GM18951 (cell line): ENCODE data around the gene PTCSC3.
"Not testable (repeated sequence)": the region's sequence is repeated elsewhere in the genome, so short reads cannot be mapped to it uniquely, and the experiment has no call there.

Experiments
- POLR2A ChIP-seq: IDR thresholded peaks from 4 replicates; pipeline ENCODE4 v1.6.1; 2011; ENCODE audit warnings: mild to moderate bottlenecking; ENCODE audit not compliant: insufficient read length, insufficient read depth; ENCODE audit errors: extremely low read depth
- in situ Hi-C: fragments of 300-500 bp; cut with MboI; formaldehyde crosslinking; loops from one replicate; pipeline ENCODE4 v1.12.0; 2022; ENCODE audit warnings: low sequenced_read_pairs, mixed read lengths, inconsistent platforms; ENCODE audit not compliant: unreplicated experiment

The PTCSC3 gene

DNA sequence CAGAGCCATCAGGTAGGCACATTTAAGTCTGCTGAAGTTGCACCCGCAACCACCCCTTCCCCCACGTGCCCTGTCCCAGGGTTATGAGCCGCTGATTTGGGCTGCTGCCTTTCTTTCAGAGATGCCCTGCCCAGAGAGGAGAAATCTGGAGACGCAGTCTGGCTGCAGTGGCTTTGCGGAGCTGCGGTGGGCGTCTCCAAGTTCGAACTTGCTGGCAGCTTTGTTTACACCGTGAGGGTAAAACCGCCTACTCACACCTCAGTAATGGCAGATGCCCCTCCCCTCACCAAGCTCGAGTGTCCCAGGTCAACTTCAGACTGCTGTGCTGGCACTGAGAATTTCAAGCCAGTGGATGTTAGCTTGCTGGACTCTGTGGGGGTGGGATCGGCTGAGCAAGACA, 14.7 kb downstream of the PTCSC3 start:
- no peak for TF ChIP-seq POLR2A
- in situ Hi-C loops: no loop called here

DNA sequence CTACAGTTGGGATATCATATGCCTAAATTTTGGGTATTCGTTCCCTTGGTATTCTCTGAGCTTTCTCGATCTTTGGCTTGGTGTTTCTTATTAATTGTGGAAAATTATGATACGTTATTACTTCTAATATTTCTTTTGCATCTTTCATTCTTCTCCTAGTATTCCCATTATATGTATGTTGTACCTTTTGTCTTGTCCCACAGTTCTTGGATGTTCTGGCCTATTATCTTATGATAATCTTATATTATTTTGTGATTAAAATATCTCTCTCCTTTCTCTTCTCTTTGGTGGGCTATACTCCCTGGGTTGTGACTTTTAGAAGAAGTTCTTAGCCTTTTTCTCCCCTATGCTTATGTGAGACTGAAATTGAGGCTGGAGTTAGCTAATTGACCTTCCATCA, 25.2 kb downstream of the PTCSC3 start:
- no peak for TF ChIP-seq POLR2A
- in situ Hi-C loops: no loop called here

DNA sequence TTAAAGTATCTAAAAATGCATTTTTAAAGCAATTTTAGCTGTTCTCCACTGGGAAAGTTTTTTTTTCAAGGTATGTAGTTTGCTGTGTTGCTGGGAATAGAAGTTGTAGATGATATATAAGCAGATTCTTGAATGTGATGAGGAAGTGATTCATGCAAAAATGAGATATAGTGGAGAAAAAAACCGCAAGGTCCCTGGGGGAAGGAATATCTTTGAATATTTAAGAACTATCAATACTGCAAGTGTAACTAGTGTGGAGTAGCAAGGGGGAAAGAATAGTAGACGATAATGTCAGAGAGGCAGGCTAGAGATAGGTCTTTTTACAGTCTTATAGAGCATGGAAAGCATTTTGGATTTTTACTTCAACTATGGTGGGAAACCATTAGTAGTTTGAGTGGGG, 42.5 kb downstream of the PTCSC3 start:
- TF ChIP-seq POLR2A: no peak
- in situ Hi-C loops: no loop called here

DNA sequence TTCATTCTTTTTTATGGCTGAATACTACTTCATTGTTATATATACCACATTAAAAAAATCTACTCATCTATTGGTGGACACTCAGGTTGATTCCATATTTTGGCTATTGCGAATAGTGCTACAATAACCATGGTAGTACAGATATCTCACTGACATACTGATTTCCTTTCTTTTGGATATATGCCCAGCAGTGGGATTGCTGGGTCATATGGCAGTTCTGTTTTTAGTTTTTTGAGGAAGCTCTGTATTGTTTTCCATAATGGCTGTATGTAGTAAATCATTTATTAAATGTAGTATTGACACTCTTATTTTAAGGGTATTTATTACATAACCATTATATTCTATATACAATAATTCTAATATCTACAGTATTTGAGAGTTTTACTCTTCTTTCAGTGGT, 43.7 kb downstream of the PTCSC3 start:
- in situ Hi-C loops: no loop called here
- no peak for TF ChIP-seq POLR2A

DNA sequence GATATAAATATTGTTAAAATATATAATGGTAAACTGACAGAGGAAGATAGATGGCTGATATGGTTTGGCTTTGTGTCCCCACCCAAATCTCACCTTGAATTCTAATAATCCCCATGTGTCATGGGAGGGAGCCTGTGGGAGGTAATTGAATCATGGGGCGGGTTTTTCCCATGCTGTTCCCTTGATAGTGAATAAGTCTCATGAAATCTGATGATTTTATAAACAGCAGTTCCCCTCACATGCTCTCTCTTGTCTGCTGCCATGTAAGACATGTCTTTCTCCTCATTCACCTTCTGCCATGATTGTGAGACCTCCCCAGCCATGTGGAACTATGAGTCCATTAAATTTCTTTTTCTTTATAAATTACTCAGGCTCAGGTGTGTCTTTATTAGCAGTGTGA, 46.3 kb downstream of the PTCSC3 start:
- in situ Hi-C loops: no loop called here
- TF ChIP-seq POLR2A: no peak

DNA sequence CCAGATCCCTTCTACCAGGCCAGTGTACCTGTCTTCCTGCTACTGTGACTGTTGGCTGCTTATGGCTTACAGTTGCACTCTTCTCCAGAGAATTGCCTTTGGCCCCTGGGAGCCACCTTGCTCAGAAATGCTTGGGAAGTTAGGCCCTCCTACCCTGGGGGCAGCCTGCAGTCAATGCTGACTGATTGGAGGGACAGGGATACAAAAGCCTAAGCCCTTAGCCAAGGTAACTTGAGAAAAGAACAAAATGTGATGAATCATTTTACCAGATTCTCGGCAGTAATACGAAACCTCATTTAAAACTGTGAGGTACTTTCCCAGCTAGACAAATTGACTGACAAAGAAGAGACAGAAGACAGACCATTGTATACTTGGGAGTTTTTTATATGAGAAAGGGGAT, 47.3 kb downstream of the PTCSC3 start:
- in situ Hi-C loops: no loop called here
- no peak for TF ChIP-seq POLR2A

DNA sequence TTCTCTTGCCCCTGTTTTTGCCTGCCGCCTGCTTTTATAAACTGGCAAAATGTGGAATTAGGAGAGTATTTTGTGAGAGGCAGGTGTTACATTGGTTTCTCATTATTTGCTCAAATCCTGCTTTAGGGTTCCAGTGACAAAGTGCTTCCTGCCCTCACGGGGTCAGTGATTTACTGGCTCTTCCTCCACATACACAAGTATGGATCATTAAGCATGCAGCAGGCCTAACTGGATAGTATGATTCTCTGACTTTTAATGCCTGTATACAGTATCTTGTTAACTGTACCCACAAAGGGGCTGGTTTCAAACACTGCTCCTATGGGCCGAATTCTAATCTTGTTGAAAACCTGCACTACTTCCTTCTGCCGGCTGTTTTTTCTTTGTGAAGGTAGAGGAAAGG, 63.2 kb downstream of the PTCSC3 start:
- no peak for TF ChIP-seq POLR2A
- in situ Hi-C loops: no loop called here

DNA sequence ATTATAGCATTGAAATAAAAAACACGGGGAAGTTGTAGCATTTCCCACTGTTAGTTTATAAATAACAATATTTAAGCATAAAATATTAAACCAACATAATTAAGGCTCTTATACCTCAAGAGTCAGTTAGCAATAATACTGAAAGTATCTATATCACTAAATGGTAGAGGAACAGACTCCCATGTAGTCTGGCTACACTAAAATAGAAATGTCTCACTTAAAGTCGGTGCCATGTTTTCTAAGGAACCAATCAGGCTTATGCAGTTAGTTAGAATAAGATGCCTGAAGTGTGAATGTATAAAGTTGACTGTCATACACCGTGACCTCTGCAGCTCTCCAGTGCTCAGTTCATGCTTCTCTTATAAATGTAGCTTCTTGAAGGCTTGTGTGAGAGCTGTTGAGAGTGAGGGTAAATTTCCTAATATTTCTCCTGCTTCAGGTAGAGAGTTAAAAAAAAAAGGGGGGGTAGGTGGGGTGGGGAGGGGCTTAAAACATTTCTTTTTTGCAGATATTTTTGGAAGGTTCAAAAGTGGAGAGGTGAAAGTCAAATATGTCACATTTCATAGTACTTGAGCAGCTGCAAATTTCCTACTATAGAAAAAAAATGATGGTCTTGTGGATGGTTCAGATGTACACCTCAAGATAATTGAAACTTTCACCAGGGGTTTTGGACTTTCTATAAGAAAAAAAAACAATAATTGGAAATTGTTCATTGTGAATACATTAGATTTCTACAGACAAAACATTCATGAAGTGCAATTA, 64.5 kb downstream of the PTCSC3 start:
- TF ChIP-seq POLR2A: no peak
- in situ Hi-C loops: no loop called here

DNA sequence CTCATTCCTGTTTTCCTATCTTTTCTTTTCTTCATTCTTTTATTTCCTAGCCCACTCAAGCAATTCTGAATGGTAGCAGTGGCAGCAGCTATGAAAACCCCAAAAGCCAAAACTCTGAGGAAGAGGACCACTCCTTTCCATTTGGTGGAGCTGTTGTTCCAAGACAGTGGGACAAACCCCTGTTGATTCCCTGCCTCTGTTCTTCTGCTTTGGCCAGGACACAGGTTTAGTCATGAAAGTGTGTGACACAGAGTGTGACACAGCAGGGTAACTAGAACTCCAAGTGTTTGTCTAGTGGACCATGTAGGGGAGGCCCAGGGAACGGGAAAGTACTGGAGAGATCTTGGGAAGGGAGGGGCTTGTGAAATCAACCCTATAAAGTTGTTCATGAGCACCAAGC, 71.1 kb downstream of the PTCSC3 start:
- in situ Hi-C loops: no loop called here
- TF ChIP-seq POLR2A: no peak

DNA sequence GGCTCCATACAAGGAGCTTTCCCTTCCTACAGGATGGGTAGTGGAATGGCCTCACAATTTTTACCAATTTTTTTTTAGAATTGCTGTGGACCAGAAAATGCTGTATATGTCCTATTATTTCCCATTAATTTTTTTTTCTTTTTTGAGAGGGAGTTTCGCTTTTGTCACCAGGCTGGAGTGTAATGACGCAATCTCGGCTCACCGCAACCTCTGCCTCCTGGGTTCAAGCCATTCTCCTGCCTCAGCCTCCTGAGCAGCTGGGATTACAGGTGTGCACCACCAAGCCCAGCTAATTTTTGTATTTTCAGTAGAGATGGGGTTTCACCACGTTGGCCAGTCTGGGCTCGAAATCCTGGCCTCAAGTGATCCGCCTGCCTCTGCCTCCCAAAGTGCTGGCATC, 72.3 kb downstream of the PTCSC3 start:
- in situ Hi-C loops: not testable (repeated sequence)

DNA sequence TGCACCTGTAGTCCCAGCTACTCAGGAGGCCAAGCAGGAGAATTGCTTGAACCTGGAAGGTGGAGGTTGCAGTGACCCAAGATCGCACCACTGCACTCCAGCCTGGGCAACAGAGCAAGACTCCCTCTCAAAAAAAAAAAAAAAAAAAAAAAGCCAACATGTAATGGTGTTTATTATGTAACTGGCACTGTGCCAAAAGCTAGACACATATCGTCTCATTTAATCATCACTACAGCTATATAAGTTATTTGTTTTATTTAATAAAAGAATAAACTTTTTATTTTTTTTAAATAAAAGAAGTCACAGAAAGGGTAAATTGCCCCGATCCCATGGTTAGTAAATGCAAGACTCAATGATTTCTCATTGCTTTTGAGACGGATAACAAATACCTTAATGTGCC, 76.9 kb downstream of the PTCSC3 start:
- in situ Hi-C loops: no loop called here

DNA sequence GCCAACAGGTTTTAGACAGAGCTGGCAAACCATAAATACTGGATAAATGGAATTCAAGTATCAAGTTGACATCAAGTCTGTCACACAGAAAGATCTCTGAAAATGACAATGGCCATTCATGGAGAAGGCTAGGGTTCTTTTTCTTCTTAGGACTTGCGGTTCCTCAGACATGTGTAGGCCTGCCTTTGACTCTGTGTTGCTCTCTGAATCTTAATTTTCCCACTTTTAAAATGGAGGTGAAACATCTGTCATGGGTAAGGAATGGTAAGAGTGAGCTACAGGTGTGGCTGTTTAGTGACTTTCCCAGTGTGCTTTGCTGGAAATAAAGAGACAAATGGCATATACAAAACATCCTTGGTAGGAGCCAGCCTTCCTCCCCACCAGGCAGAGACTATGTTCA, 79.2 kb downstream of the PTCSC3 start:
- TF ChIP-seq POLR2A: no peak
- in situ Hi-C loops: no loop called here

More for the DNA sequence above, 76.9 kb downstream of the PTCSC3 start:
- no peak for TF ChIP-seq POLR2A

DNA sequence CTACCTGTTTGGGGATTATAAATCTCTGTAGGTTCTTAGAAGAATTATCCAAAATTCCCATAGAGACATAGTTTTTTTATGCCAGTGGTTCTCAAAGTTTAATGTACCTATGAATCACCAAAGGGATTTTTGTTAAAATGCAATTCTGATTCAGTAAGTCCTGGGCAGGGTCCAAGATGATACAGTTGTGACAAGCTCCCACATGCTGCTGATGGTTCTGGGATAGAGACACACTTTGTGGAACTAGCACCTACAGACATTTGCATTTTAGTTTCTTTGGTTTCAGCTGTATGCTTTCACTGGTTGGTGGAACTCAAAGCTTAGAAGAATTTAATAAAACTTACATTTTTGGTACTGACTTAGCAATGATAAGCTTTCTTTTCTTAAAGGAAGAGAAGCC, 80.4 kb downstream of the PTCSC3 start:
- in situ Hi-C loops: no loop called here
- TF ChIP-seq POLR2A: no peak

DNA sequence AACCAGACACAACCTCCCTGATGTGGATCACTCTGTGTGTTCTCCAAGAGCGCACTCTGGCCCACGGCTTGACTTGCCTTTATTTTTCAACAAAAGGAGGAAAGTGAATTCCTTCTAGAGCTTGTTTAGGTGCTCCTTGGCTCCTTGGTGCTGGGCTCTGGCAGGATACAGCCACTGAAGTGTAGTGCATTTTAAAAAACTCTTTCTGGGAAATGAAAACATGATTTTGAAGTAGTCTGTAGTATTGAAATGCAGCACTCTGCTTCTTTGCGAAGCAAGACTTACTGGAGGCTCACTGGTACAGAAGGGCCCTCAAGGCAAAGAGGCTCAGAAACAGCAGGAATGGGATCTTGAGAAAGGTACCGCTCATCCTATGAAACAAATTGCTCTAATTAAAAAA, 81.6 kb downstream of the PTCSC3 start:
- in situ Hi-C loops: no loop called here
- TF ChIP-seq POLR2A: no peak

DNA sequence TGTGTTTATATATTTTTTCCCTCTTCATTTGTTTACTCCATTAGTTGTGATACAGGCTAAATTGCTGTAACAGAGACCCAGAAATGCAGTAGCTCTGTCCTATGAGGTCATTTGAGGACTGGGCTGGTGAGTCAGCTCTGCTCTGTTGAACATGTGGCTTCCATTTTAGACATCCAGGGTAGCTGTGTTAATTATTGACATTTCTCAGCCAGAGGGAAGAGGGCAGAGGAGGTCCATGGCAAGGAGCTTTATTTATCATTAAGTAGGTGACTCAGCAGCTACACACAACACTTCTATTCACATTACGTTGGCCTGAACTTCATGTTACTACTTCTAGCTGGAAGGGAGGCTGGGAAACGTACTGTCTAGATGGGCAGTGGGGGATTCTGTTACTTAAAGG, 85.4 kb downstream of the PTCSC3 start:
- in situ Hi-C loops: no loop called here
- no peak for TF ChIP-seq POLR2A
